Central memory CD4-positive, alpha-beta T cell (primary cell): Measurements from ENCODE around the gene INO80.
A peak's percentile ranks its signal among the peaks of the same experiment; 100 is the strongest.

Source experiments
- DNase-seq: peaks from one replicate; pipeline ENCODE4 v3.0.0; 2022

Gene INO80

GRCh38 chr15:41039121-41039520, 77.0 kb downstream of the INO80 start:
- no peak for DNase-seq

DNA sequence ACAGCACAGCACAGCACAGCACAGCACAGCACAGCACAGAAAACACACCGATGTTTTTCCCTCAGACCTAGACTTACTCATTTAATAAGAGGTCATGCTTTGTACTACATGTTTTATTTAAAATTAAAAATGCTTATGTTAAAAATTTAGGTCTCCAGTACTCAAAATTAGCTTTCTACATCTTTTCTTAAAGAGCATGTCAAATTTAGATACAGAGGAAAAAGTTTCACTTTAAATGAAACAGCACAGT, 84.1 kb downstream of the INO80 start:
- no peak for DNase-seq

DNA sequence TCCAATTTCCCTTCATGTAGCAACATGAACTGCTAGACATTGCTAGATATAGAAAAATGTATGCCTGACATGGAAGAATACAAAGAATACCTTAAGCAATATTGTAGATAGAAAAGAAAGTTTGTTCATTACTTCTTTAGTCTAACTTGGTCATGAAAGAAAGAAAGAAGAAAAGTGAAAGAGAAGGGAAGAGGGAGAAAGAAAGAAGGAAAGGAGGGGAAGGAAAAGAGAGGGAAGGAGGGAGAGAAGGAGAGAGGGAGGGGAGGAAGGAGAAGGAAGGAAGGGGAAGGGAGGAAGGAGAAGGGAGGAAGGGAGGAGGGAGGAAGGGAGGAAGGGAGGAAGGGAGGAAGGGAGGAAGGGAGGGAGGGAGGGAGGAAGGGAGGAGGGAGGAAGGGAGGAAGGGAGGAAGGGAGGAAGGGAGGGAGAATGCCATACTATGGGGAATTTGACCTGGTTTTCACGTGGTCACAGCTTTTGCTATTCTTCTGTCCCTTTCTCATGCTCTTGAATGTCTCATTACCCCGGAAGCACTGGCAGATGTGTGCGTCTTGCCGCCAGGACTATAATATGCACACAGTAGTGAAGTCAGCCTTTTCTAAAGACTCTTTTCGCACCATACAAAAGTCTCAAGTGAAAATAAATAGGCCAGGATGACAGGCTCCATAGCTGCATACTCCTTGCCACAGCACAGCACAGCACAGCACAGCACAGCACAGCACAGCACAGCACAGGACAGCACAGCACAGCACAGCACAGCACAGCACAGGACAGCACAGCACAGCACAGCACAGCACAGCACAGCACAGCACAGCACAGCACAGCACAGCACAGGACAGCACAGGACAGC, 84.6 kb downstream of the INO80 start:
- DNase-seq, result no peak

- DNase-seq, result no peak
Observed at GRCh38 chr15:41028853-41029252, 87.2 kb downstream of the INO80 start.

GRCh38 chr15:41025393-41025792, 90.7 kb downstream of the INO80 start:
- no peak for DNase-seq

GRCh38 chr15:41024885-41025284, 91.2 kb downstream of the INO80 start:
- DNase-seq, result no peak

DNA sequence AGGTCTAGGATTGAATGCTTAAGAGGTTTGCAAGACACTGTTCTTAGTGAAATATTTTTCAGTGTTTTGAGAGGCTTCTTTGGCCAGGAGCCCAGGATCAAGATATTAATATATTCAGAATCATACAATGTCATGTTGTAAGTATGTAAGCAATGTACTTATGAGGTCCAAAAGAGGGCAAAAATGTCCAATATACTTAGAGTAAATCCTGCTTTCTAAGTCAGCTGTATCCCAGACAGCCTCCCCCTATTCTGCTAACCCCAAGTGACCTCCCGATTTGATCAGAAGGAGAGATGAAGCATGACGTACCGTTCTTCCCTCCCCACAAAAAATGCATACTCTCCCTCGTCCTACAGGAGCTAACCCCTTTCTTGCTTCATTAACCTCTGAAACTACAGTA, 91.9 kb downstream of the INO80 start:
- DNase-seq, result no peak

DNA sequence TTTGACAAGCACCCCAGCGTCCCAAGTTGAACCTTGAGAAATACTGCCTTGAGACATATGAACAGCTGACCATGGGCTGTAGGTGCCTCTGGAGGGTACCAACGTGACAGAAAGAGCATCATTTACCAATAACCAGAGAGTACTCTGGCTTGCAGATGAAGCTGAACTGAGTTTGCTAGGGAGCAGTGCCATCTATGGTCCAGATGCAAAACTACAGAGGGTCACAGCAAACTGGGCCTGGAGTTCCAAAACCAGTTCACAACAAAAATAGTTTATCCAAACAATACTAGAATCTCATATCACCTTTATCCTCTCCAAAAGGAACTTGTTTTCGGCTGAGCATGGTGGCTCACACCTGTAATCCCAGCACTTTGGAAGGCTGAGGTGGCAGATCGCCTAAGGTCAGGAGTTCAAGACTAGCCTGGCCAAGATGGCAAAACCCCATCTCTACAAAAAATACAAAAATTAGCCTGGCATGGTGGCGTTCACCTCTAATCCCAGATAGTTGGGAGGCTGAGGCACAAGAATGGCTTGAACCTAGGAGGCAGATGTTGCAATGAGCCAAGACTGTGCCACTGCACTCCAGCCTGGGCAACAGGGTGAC, 93.5 kb downstream of the INO80 start:
- peak; percentile 21 for DNase-seq

DNA sequence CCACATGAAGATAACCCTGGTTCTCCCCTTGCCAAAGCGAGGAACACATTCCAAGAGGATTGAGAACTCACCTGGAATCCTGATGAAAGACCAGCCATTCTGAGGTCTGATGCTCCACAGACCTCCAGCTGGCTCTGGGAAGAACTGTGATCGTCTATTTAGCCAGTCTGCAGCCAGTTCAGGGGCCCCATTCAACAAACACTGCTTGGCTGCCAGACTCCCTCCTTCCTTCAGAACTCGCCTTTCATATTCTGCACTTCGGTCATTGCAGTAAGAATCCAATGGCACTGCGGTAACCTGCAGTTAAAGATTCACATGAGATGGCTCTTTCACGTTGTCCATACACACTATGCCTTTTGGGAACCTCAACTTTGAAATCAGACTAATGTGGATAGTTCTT, 95.3 kb downstream of the INO80 start:
- DNase-seq, result no peak

DNA sequence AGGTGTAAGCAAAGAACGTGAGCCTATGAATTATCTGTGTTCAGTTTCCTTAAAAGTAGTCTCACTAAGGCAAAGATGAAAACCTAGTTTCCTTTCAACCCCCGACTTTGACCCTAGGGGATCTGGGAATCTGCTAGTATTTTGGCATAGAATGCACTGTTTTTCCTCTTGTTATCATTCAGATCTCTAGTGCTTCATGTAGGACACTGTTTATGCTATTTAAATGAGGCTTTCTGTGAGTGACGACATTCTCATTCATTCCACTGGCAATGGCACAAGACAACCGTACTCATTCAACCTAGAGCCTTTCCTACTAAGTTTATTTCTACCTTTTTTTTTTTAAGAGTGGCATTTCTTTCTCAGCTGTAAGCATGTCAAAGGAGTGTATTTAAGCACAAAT, 95.8 kb downstream of the INO80 start:
- DNase-seq, result no peak

DNA sequence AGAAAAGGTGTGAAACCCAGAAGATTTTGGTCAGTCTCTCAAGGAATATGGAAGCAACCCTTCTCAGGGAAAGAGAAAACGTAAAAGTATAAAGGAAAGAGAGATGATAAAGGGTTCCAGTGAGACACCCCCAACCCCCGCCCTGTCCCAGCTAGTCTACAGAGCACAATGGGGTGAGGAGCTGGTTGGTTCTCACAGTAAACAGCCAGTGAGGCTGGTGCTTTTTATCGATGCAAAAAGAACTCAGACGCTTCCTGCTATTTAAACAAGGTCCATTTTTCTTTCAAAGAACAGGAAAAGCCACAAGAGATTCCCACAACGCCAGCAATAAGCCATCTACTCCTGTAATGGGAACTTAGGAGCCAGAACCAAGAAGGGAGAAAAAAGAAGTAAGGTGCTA, 96.9 kb downstream of the INO80 start:
- DNase-seq, result no peak

GRCh38 chr15:41018534-41018933, 97.5 kb downstream of the INO80 start:
- no peak for DNase-seq

GRCh38 chr15:41017066-41017735, 98.9 kb downstream of the INO80 start:
- no peak for DNase-seq

DNA sequence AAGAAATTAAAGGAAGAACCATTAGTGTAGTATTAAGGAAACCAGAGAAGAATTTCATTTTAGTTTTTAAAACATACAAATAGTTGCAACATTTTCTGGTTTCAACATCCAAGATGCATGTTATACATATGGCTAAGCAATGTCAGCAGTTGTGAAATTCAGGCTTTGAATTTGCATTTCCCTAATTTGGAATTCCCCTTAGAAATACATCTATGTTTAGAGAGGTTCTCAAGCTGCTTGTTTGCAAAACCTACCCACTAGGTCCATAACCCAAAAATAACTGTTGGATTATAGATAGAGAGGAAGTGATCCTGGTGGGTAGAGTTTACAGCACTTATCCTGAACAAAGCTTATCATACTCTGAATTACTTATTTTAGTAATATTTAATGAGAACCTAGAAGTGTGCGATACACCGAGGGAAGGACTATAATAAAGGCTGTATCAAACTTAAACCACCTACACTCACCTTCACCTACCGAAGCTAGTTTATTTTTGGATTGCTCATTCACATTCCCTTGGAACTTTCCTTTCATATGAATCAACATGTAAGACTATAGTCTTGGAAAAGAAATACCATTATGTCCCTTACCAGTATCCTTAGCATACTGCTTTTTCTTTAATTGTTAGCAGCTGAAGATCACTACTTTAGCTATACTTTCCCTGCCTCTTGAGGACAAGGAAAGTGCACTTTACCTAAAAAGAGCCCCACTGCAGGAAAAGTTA, 102.2 kb downstream of the INO80 start:
- DNase-seq, result no peak

DNA sequence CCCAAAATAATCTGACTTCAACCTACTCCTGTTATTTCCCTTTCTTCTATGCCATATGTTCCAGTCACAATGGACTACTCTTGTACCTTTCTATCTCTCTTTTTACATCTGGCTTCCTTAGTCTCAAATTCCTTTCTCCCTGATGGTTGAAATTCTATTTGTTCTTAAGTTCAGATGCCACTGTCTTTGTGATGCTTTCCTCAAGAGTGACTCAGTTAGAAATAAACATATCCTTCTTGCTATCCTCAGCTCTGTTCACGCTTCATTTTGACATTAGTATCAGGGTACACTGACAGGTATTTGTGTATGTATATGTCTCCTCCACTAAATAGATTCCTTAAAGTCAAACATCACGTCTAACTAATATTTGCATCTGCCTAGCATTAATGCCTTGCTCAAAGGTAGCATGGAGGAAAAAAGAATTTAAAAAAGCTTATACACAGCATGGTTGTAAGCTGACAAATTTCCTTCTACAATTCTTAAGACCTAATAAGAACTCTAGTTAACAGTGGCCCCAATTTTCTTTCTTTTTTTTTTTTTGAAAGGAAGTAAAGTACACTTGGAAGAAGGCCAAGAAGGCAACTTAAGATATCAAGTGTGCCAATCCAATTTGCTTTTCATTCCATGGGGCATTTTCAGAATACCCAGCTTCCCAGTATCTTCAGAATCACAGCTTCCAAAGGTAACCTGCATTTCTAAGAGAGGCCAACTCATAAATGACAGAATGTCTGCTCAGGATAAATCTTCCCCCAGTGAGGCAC, 104.8 kb downstream of the INO80 start:
- DNase-seq, result no peak

DNA sequence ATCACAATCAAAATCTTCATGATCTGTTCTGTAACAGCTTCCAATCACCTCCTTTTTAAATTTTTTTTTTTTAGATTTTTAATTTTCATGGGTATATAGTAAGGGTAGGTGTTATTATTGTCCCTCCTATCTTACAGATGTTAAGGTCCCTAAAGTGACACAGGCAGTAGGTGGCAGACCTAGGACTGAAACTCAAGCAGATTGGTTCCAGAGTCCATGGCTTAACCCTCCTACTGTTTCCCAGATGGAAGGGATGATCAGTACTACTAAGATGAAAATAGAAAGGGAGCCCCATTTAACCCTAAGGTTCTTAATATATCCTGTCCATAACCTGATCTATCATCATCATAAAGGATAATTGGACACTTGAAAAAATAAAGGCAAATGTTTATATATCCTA, 105.7 kb downstream of the INO80 start:
- no peak for DNase-seq

DNA sequence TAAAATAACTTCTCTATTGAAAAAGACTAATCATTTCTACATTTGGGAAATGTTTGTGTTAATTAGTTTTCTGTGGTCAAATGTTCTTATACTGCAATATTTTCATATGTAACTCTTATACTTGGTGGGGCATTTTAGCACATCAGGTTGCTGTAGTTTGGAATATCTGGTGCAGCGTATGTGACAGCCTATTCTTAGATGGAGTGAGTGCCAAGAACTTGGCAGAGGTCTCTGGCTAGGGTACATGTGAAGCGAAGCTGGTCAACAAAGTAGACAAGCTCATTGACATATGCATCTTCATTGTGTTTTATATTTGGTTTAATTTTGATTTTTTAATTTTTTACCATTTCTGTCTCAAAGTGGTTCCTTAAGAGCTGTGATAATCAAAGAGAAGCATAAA, 109.6 kb downstream of the INO80 start:
- no peak for DNase-seq

DNA sequence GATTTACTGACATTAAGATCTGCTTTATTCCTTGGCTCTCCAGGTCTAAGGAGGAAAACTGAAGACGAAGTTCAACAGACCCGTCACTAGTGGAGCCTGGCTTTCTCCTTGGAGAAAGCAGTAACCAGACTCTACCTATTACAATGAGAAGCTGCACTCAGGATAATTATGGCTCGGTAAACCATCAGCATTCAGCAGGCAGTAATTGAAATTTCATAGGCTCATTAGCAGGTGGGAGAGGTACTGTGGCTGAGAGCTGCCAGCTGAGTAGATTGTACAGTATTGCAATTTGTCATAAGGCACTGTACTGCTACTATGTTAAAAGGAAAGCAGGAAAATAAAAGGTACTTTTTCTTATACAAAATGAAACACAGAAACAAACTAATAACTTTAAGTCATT, 111.6 kb downstream of the INO80 start:
- no peak for DNase-seq

GRCh38 chr15:41001524-41002214, 114.4 kb downstream of the INO80 start:
- no peak for DNase-seq

GRCh38 chr15:40999190-40999589, 116.9 kb downstream of the INO80 start:
- DNase-seq, result no peak

GRCh38 chr15:40995656-40996055, 120.4 kb downstream of the INO80 start:
- no peak for DNase-seq

DNA sequence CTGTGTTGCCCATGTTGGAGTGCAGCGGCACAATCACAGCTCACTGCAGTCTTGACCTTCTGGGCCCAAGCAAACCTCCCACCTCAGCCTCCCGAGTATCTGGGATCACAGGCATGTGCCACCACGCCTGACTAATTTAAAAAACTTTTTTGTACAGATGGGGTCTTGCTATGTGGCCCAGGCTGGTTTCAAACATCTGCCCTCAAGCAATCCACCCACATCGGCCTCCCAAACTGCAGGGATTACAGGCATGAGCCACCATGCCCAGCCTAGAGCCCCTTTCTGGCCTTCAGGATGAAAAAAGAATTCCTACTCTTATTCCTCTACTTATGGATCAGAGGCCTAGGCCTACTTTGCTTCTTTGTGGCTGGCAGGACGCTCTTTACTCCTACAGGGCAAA, 123.3 kb downstream of the INO80 start:
- DNase-seq, result no peak
